K562 (cell line): ENCODE data around the gene IFT81. TPM values are rescaled to one million over a fixed set of nuclear protein-coding genes. Genes with fewer than 3 reads are reported as not detected.

ENCODE experiments used
- ATF1 ChIP-seq, 2 experiments: fragments of 450-650 bp in 1 of 2; IDR thresholded peaks; 2 replicates each; pipeline ENCODE4 v1.6.1; 2016; ENCODE audit warnings: missing compliant biosample characterization in 1 of 2, missing genetic modification characterization in 1 of 2
- CSDE1 ChIP-seq, 2 experiments: fragments of 450-650 bp; IDR thresholded peaks; 2 replicates each; pipeline ENCODE4 v1.6.1; 2016; ENCODE audit warnings: mild to moderate bottlenecking in 1 of 2
- CTCFL ChIP-seq: IDR thresholded peaks from 2 replicates; pipeline ENCODE4 v1.6.1; 2011; ENCODE audit warnings: borderline replicate concordance, low read depth, mild to moderate bottlenecking, moderate library complexity, low read length; ENCODE audit not compliant: insufficient read depth, poor library complexity, severe bottlenecking
- ESRRA ChIP-seq: fragments of 450-650 bp; IDR thresholded peaks from 2 replicates; pipeline ENCODE4 v1.6.1; 2014; ENCODE audit warnings: low read depth, mild to moderate bottlenecking, moderate library complexity, borderline replicate concordance
- ETV1 ChIP-seq: fragments of 450-650 bp; conservative IDR thresholded peaks from 2 replicates; pipeline ENCODE4 v1.6.1; 2016; ENCODE audit warnings: missing genetic modification characterization, control low read depth, low read depth, missing compliant biosample characterization
- HCFC1 ChIP-seq: IDR thresholded peaks from 2 replicates; pipeline ENCODE4 v1.6.1; 2012; ENCODE audit warnings: low read depth, low read length, improper control_type of control experiment
- POLR2G ChIP-seq: fragments of 200-400 bp; formaldehyde crosslinking; IDR thresholded peaks from 2 replicates; pipeline ENCODE4 v1.6.1; 2017; ENCODE audit warnings: low read depth, mild to moderate bottlenecking, antibody characterized with exemption, low read length, moderate library complexity
- PRDM10 ChIP-seq: fragments of 450-650 bp; IDR thresholded peaks from 2 replicates; pipeline ENCODE4 v1.6.1; 2018; ENCODE audit not compliant: partially characterized antibody
- RNF219 ChIP-seq: fragments of 250-450 bp; sonication (Bioruptor Pico); IDR thresholded peaks from 2 replicates; pipeline ENCODE4 v1.5.0; 2022; ENCODE audit warnings: mild to moderate bottlenecking
- SAP30 ChIP-seq: fragments of 200-600 bp; sonication (generic); IDR thresholded peaks from 2 replicates; pipeline ENCODE4 v1.6.1; 2012; ENCODE audit warnings: borderline replicate concordance, low read depth, mild to moderate bottlenecking, moderate library complexity, low read length, control low read depth, inconsistent platforms; ENCODE audit not compliant: insufficient read depth, poor library complexity, severe bottlenecking
- SIN3A ChIP-seq, 2 experiments: fragments of 150-350 bp in 1 of 2; IDR thresholded peaks; 2 replicates each; pipeline ENCODE4 v1.6.1; 2011 to 2016; ENCODE audit warnings: borderline replicate concordance in 2 of 2, low read depth in 2 of 2, low read length in 2 of 2, mild to moderate bottlenecking in 2 of 2, moderate library complexity in 2 of 2; ENCODE audit not compliant: control insufficient read depth in 1 of 2
- SMARCB1 ChIP-seq: IDR thresholded peaks from 2 replicates; pipeline ENCODE4 v1.6.1; 2011; ENCODE audit warnings: improper control_type of control experiment, low read depth; ENCODE audit not compliant: insufficient read length
- ZFX ChIP-seq: sonication (generic); formaldehyde crosslinking; IDR thresholded peaks from 2 replicates; pipeline ENCODE4 v1.8.0; 2022; ENCODE audit warnings: mild to moderate bottlenecking, missing genetic modification reagents, moderate library complexity
- ZNF449 ChIP-seq: fragments of 250-450 bp; sonication (Bioruptor Pico); IDR thresholded peaks from 2 replicates; pipeline ENCODE4 v1.8.0; 2022; ENCODE audit warnings: moderate library complexity, mild to moderate bottlenecking, inconsistent platforms
- polyA plus RNA-seq, 8 experiments: library from polyadenylated mRNA; depleted of rRNA in 4 of 8; stranded (reverse) in 5 of 8; unstranded in 3 of 8; fragments of >200 nt; fragmentation: Nextera tagmentation in 2 of 8; fragmentation: Illumina TruSeq in 1 of 8; extraction: Ambion mirVana in 2 of 8; extraction: Trizol in 1 of 8; gene quantifications; 2 replicates each; pipeline versions ENCODE4 v1.2.1 to v1.2.3, GENCODE V29; 2011 to 2014; ENCODE audit warnings: inconsistent platforms in 1 of 8, missing spikeins in 1 of 8
- total RNA-seq, 7 experiments: library from RNA; depleted of rRNA in 6 of 7; stranded (reverse); fragments of >200 nt in 6 of 7; fragmentation: Illumina TruSeq in 2 of 7; extraction: Trizol in 2 of 7; gene quantifications; 2 replicates each; pipeline versions ENCODE4 v1.2.1 to v1.2.3, GENCODE V29; 2011 to 2021; ENCODE audit warnings: low replicate concordance in 1 of 7

Gene IFT81
- total and polyA plus RNA-seq, 9 of the 15 experiments (the other 6 are each of a cell fraction or from before 2014, with no cell fraction given), result 2.8 to 11.9 (median 7.9) TPM

- TF ChIP-seq SAP30 (peak; percentile 58), ZFX (peak; percentile 80), SIN3A (IDR thresholded peaks at IDR 0.05; ENCODE audit: borderline replicate concordance in 2 of 2, control insufficient read depth in 1 of 2, low read depth in 2 of 2, low read length in 2 of 2) (peak in 1 of 2 experiments; percentile 29; a peak in 2 of 4 replicates), SMARCB1 (no peak), PRDM10 (peak; percentile 16), CSDE1 (IDR thresholded peaks at IDR 0.05) (peak in 1 of 2 experiments; percentile 79; a peak in 2 of 4 replicates), ESRRA (peak; percentile 28; the same call in 1 of the 2 replicates), POLR2G (peak; percentile 66), HCFC1 (peak; percentile 18; the same call in 1 of the 2 replicates), ETV1 (tag) (peak; percentile 41), RNF219 (CRISPR knock-in tag) (no peak), ATF1 (CRISPR knock-in tag; IDR thresholded peaks at IDR 0.05) (no peak), ATF1 (tag; IDR thresholded peaks at IDR 0.05) (peak; percentile 53), CTCFL (peak; percentile 66), ZNF449 (CRISPR knock-in tag) (no peak)
Measured at GRCh38 chr12:110124269-110124995, at the start of gene IFT81 (continued).
